ENCODE measurements around the gene CEPT1. TPM values are rescaled to one million over a fixed set of nuclear protein-coding genes. Genes with fewer than 3 reads are reported as not detected.

Gene CEPT1
- total and polyA plus RNA-seq, 2 of the 13 experiments (the other 11 are each of a cell fraction or from before 2014, with no cell fraction given), result 35.7 to 48.2 TPM

GRCh38 chr1:111129376-111129775 is 10.6 kb upstream of the CEPT1 start:
- intact Hi-C loops (cut with micrococcal nuclease; ENCODE audit: unreplicated experiment) (no loop called here), in situ Hi-C loops (cut with HindIII; ENCODE audit: extremely low pct_ligation_motif_present, low pct_unique_long_range_greater_than_20kb) (no loop called here)
- ATAC-seq, result no peak
- WGBS (ENCODE audit: low lambda C conversion rate), result 38% methylated on average over 1 of the region's 1 CpG
- no TSS peak for BruUV-seq (replicated peaks)
- H3K9ac ChIP-seq (ENCODE audit: insufficient read depth, low read depth, low read length), result no peak overlapping the region
- no peak for DNase-seq (ENCODE audit: low spot score)
- H3K4me3 ChIP-seq (replicated peaks in 1 of 3; ENCODE audit: insufficient read depth in 1 of 3, low read depth in 2 of 3, low read length in 3 of 3), result no peak overlapping the region
- H3K4me2 ChIP-seq (ENCODE audit: low read depth, low read length), result no peak overlapping the region
- H3K27ac ChIP-seq (ENCODE audit: extremely low read length, insufficient read depth, low read length), result no peak overlapping the region
- no peak for TF ChIP-seq GATA4 (IDR thresholded peaks at IDR 0.05; ENCODE audit: borderline replicate concordance, low read depth)
- TF ChIP-seq ZEB1 (IDR thresholded peaks at IDR 0.05; ENCODE audit: insufficient replicate concordance, low read depth), result no peak
- TF ChIP-seq ZKSCAN5 (CRISPR knock-in tag; IDR thresholded peaks at IDR 0.05), result no peak
- no peak for TF ChIP-seq FOXA3 (CRISPR knock-in tag; IDR thresholded peaks at IDR 0.05)
- no peak for TF ChIP-seq ZFP41 (CRISPR knock-in tag; IDR thresholded peaks at IDR 0.05; ENCODE audit: borderline replicate concordance)
- no peaks in the 10 kb centered on the region for H3K4me1 ChIP-seq (ENCODE audit: insufficient read depth, low read length)
- POLR2A ChIA-PET, result no interaction called here
- no peak for FAIRE-seq
- H3K27me3 ChIP-seq (ENCODE audit: control insufficient read depth in 1 of 2, insufficient read depth in 2 of 2, low read length in 2 of 2), result no peaks in the 10 kb centered on the region
- H4K20me1 ChIP-seq (ENCODE audit: insufficient read depth, low read length), result no peaks in the 10 kb centered on the region
- CTCF ChIA-PET (ENCODE audit: low intra/inter-chr PET ratio, low total read pairs), result no interaction called here
- H3K79me2 ChIP-seq (ENCODE audit: insufficient read depth, low read length), result no peaks in the 10 kb centered on the region
- no peak overlapping the region for H2AFZ ChIP-seq (ENCODE audit: low read length)
- H3K36me3 ChIP-seq (replicated peaks in 1 of 2; ENCODE audit: control insufficient read depth in 1 of 2, insufficient read depth in 2 of 2, low read length in 2 of 2), result peaks cover 2 to 18% of the 10 kb centered on the region in 2 experiments; a peak in 4 of 5 replicates
- no peaks in the 10 kb centered on the region for H3K9me3 ChIP-seq (ENCODE audit: low read length)

DNA sequence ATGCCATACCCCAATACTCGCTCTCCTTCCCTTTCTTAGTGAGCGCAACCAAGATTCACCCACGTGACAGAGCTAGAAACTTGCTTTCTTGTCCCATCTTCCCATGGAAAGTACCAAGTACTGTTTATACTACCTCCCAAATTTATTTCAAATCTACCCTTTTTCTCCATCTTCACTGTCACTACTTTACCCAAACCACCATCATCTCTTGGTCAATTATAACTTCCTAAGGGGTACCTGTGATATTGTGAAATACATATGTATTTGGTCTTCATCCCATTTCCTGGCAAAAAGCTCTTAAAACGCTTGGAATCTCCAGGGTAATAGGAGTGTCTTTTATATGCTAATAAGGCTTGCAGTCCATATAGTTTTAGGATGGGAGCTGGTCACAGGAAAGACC is 8.3 kb upstream of the CEPT1 start:
- no peak for TF ChIP-seq ZNF616 (CRISPR knock-in tag; IDR thresholded peaks at IDR 0.05; ENCODE audit: low read depth)
- no peak for TF ChIP-seq KLF15 (CRISPR knock-in tag; IDR thresholded peaks at IDR 0.05; ENCODE audit: borderline replicate concordance)
- no peak for TF ChIP-seq KMT2B (CRISPR knock-in tag; IDR thresholded peaks at IDR 0.05)
- no peak for TF ChIP-seq ZNF513 (CRISPR knock-in tag; conservative IDR thresholded peaks at IDR 0.05)
- TF ChIP-seq, protein P1, sequence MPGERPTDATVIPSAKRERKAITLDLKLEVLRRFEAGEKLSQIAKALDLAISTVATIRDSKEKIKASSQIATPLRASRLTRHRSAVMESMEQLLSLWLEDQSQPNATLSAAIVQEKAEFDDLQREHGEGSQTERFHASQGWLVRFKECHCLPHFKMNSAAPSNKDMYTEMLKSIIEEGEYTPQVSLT (CRISPR knock-in tag; IDR thresholded peaks at IDR 0.05; ENCODE audit: borderline replicate concordance, low read depth), result no peak
- TF ChIP-seq KAT8 (CRISPR knock-in tag; IDR thresholded peaks at IDR 0.05), result no peak
- TF ChIP-seq MIER2 (CRISPR knock-in tag; IDR thresholded peaks at IDR 0.05), result no peak
- TF ChIP-seq FOXK2 (IDR thresholded peaks at IDR 0.05), result no peak
- no peak for TF ChIP-seq ZNF879 (CRISPR knock-in tag; IDR thresholded peaks at IDR 0.05)
- no peak for TF ChIP-seq FOXJ3 (CRISPR knock-in tag; IDR thresholded peaks at IDR 0.05; ENCODE audit: borderline replicate concordance)
- no peak for TF ChIP-seq ZBTB1 (CRISPR knock-in tag; IDR thresholded peaks at IDR 0.05; ENCODE audit: borderline replicate concordance)
- TF ChIP-seq MED8 (CRISPR knock-in tag; IDR thresholded peaks at IDR 0.05; ENCODE audit: insufficient replicate concordance), result no peak
- TF ChIP-seq NFYC (CRISPR knock-in tag; IDR thresholded peaks at IDR 0.05), result no peak
- TF ChIP-seq ZNF121 (CRISPR knock-in tag; IDR thresholded peaks at IDR 0.05), result no peak
- TF ChIP-seq GPN1 (CRISPR knock-in tag; IDR thresholded peaks at IDR 0.05; ENCODE audit: borderline replicate concordance), result no peak
- TF ChIP-seq ZNF816 (CRISPR knock-in tag; IDR thresholded peaks at IDR 0.05; ENCODE audit: borderline replicate concordance), result no peak
- intact Hi-C loops (cut with micrococcal nuclease; ENCODE audit: unreplicated experiment), result no loop called here
- peaks cover under 1 to 20% of the 10 kb centered on the region in 2 experiments; a peak in 2 of 5 replicates for H3K36me3 ChIP-seq (replicated peaks in 1 of 2; ENCODE audit: control insufficient read depth in 1 of 2, insufficient read depth in 2 of 2, low read length in 2 of 2)
- ChIA-PET POLR2A (interaction anchor here (1.1 to 1.4 kb wide), 2 partner anchors 8 to 11 kb away, joined by 3 to 4 read pairs; partner anchors contain the start of genes CEPT1 and DRAM2), CTCF (ENCODE audit: low intra/inter-chr PET ratio, low total read pairs) (no interaction called here)
- H3K9me3 ChIP-seq (ENCODE audit: low read length), result no peaks in the 10 kb centered on the region
- H3K27ac ChIP-seq (ENCODE audit: extremely low read length, insufficient read depth, low read length), result no peak overlapping the region
- no peak overlapping the region for H2AFZ ChIP-seq (ENCODE audit: low read length)
- H3K4me1 ChIP-seq (ENCODE audit: insufficient read depth, low read length), result no peaks in the 10 kb centered on the region
- no peak overlapping the region for H3K4me3 ChIP-seq (replicated peaks in 1 of 3; ENCODE audit: insufficient read depth in 1 of 3, low read depth in 2 of 3, low read length in 3 of 3)
- BruUV-seq (replicated peaks), result no TSS peak
- WGBS (ENCODE audit: low lambda C conversion rate), result 94% methylated on average over 4 of the region's 4 CpGs
- H3K9ac ChIP-seq (ENCODE audit: insufficient read depth, low read depth, low read length), result no peak overlapping the region
- DNase-seq (ENCODE audit: low spot score) (no peak), ATAC-seq (no peak), FAIRE-seq (no peak)
- no peak overlapping the region for H3K4me2 ChIP-seq (ENCODE audit: low read depth, low read length)
- H4K20me1 ChIP-seq (ENCODE audit: insufficient read depth, low read length), result no peaks in the 10 kb centered on the region
- in situ Hi-C loops (cut with HindIII; ENCODE audit: extremely low pct_ligation_motif_present, low pct_unique_long_range_greater_than_20kb), result no loop called here
- no peaks in the 10 kb centered on the region for H3K27me3 ChIP-seq (ENCODE audit: control insufficient read depth in 1 of 2, insufficient read depth in 2 of 2, low read length in 2 of 2)
- no peaks in the 10 kb centered on the region for H3K79me2 ChIP-seq (ENCODE audit: insufficient read depth, low read length)

All from HepG2 (cell line).